Measurements from ENCODE around the gene EHMT1.

The EHMT1 gene

GRCh38 chr9:137656416-137656815, 37.6 kb downstream of the EHMT1 start:
- DNase-seq (ENCODE audit: low spot score): no peak
- no peak overlapping the region for H3K27ac ChIP-seq
- ChIA-PET POLR2A (ENCODE audit: low non-redundant PET) (no interaction called here), CTCF (interaction anchor here (0.7 kb wide), 1 partner anchor 144 kb away, joined by 4 read pairs; no protein-coding TSS in a partner anchor)
- no peak for TF ChIP-seq CTCF (conservative IDR thresholded peaks at IDR 0.05; ENCODE audit: low read depth)

GRCh38 chr9:137657606-137658005, 38.8 kb downstream of the EHMT1 start:
- ChIA-PET CTCF (interaction anchor here (0.6 kb wide), 1 partner anchor 39 kb away, joined by 3 read pairs; no protein-coding TSS in a partner anchor), POLR2A (ENCODE audit: low non-redundant PET) (interaction anchor here (0.6 kb wide), 1 partner anchor 16 kb away, joined by 3 read pairs; no protein-coding TSS in a partner anchor)
- no peak for TF ChIP-seq CTCF (conservative IDR thresholded peaks at IDR 0.05; ENCODE audit: low read depth)
- DNase-seq (ENCODE audit: low spot score): no peak
- no peak overlapping the region for H3K27ac ChIP-seq

- no peak for TF ChIP-seq CTCF (conservative IDR thresholded peaks at IDR 0.05; ENCODE audit: low read depth)
- no peak overlapping the region for H3K27ac ChIP-seq
- ChIA-PET CTCF (interaction anchor here (0.6 to 1.1 kb wide), 2 partner anchors 8 to 42 kb away, joined by 4 to 5 read pairs; no protein-coding TSS in a partner anchor), POLR2A (ENCODE audit: low non-redundant PET) (no interaction called here)
- DNase-seq (ENCODE audit: low spot score): no peak
Measured at GRCh38 chr9:137658781-137659180, 40.0 kb downstream of the EHMT1 start.

GRCh38 chr9:137660144-137660543, 41.3 kb downstream of the EHMT1 start:
- no peak for TF ChIP-seq CTCF (conservative IDR thresholded peaks at IDR 0.05; ENCODE audit: low read depth)
- ChIA-PET CTCF (no interaction called here), POLR2A (ENCODE audit: low non-redundant PET) (no interaction called here)
- H3K27ac ChIP-seq: no peak overlapping the region
- DNase-seq (ENCODE audit: low spot score): no peak

GRCh38 chr9:137663584-137663983, 44.8 kb downstream of the EHMT1 start:
- POLR2A ChIA-PET (ENCODE audit: low non-redundant PET): no interaction called here
- no peak for DNase-seq (ENCODE audit: low spot score)
- no peak for TF ChIP-seq CTCF (conservative IDR thresholded peaks at IDR 0.05; ENCODE audit: low read depth)
- CTCF ChIA-PET: no interaction called here
- H3K27ac ChIP-seq: no peak overlapping the region

- no peak for TF ChIP-seq CTCF (conservative IDR thresholded peaks at IDR 0.05; ENCODE audit: low read depth)
- ChIA-PET CTCF (interaction anchor here (0.6 kb wide), 1 partner anchor 22 kb away, joined by 3 read pairs; no protein-coding TSS in a partner anchor), POLR2A (ENCODE audit: low non-redundant PET) (interaction anchor here (0.6 kb wide), 1 partner anchor 969 kb away, joined by 3 read pairs; no protein-coding TSS in a partner anchor)
- no peak overlapping the region for H3K27ac ChIP-seq
- no peak for DNase-seq (ENCODE audit: low spot score)
Measured at GRCh38 chr9:137664676-137665075, 45.9 kb downstream of the EHMT1 start.

Data from RWPE1 (cell line).